NCI-H82 (cell line): ENCODE data around the gene ARCN1.

Experiments
- DNase-seq: peaks from one replicate; lab custom pipeline; 2025; lab: John Stamatoyannopoulos, UW

Gene ARCN1

DNA sequence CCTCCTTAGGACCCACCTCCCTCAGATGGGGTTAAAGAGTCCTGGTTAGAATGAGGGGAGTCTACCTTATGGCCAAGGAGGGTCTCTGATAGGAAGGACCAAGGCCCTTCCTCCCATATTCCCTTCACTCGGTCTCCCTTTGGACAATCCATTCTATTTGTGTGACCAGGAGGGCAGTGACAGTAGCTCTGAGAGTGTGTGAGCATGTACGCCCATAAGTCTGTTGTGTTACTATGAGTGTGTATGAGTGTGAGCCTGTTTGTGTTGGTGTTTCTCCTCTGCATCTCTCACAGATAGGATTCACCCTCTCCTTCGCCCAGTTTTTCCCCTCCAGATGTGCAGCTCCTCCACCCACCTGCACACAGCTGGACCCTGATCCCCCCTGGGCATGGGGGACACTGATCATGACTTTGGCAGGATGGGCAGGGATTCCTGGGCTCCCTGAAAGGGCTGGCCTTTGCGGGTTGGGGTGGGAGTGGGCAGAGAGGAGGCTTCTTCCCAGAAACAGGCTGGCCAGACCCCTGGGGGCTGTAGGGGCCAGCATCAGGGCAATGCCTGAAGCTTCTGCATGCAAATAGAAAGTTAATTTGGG, 49.7 kb downstream of the ARCN1 start:
- DNase-seq, result no peak

DNA sequence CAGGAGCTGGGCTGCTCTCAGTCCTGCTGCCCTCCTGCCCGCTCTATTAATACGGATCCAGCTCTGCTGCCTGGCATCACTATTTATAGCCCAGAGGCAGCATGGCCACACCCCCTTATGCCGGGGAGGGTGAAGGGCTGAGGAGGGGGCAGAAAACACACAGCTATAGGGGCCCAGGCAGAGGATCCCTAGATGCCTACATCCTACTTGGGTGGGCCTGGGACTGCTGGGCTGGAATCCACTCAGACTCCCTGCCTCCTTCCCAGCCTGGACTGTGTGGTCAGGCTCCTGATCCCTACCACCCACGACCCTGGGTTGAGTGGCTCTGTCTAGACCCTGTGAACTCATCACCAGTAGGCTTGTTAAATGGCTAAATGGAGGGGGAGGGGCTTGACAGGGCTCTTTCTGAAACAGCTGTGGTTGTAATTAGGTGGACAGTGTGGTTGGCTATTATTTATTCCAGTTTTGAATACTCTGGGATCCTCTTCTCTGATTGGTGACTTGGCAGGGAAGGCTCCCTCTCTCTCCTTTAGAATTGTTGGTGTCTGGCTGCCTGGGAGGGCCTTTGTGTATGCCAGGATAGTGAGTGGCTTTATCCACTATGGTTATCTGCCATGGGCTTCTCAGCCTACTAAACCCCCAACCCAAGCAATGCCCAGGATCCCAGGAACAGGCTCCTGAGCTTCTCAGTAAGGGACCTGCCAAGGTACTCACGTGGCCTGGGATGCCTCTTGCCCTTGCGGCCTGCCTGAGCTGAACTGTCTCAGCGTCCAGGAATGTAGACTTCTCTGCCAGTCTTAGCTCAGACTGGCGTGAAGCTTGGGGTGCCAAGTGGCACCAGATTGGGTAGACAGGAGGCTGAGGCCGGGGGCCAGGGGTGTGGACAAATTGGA, 50.4 kb downstream of the ARCN1 start:
- peak; percentile 90 for DNase-seq

DNA sequence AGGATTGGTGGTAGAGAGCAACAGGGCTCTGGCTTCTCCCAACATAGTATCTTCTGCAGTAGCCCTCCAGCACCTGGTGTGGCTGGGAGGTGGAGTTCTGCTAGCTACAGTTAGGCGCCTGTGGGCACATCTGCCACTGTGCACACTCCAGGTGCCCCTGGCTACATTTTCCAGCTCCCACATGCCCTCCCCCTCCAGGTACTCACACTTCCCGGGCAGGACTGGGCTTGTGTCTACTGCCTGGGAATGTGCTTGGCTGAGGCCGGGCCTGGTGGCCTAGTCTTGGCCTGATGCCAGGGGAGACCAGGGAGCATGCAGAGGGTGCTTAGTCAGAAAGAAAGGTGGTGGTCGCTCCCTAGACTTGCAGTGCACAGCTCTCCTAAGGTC, 51.1 kb downstream of the ARCN1 start:
- DNase-seq, result peak; percentile 50

DNA sequence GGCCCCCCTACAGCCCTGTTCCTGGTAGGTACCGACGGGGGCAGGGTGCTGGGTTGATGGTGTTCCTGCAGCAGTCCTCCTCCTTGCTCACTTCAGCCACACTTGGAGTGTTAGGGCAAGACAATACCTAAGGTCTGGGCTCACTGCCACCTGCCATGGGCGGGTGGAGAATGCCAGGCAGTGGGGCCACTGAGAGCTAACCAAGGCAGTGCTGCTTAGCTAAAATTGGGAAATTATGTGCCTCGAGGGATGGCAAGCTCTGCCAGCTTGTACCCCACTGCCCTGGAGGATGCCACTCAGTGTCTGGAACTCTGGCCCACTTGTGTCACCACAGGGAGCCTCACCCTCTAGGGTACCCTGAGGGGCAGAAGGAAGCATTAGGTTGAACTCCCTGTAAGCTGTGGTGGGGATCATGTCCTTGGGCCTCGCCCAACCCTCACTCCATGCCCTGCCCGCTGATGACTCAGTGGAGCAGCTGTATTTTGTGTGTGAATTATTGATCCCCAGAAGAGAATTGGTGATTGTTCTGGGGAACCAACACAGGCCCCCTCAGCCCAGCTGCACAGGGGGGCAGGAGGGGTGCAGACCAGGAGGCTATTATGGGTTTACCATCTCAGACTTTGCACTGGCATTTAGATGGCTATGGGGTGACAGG, 53.0 kb downstream of the ARCN1 start:
- DNase-seq, result no peak

DNA sequence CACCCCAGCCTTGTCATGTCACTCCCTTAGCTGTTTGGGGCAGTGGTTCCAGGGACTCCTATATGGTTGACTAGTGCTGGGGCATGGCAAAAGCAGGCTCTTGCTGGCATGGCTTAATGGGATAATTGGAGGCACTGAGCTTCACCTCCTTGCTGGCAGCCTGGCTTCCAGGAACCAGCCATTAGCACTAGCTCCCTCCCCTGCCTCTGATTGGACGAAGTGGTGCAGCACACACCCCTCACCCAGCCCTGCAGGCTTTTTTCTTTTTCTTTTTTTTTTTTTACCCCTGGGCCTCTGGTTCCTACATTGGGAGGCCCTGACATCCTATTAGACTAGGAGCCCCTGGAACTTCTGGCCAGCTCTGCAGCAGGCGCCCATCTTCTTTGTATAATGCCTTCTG, 53.8 kb downstream of the ARCN1 start:
- peak; percentile 12 for DNase-seq

DNA sequence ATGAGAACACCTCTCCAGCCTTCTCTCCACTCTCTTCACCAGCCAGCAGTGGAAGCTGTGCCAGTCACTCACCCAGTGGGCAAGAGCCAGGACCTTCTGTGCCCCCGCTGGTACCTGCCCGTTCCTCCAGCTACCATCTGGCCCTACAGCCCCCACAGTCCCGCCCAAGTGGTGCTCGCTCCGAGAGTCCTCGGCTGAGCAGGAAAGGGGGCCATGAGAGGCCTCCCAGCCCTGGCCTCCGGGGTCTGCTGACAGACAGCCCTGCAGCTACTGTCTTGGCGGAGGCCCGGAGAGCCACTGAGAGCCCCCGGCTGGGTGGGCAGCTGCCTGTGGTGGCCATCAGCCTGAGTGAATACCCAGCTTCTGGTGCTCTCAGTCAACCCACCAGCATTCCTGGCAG, 55.4 kb downstream of the ARCN1 start:
- DNase-seq, result no peak

DNA sequence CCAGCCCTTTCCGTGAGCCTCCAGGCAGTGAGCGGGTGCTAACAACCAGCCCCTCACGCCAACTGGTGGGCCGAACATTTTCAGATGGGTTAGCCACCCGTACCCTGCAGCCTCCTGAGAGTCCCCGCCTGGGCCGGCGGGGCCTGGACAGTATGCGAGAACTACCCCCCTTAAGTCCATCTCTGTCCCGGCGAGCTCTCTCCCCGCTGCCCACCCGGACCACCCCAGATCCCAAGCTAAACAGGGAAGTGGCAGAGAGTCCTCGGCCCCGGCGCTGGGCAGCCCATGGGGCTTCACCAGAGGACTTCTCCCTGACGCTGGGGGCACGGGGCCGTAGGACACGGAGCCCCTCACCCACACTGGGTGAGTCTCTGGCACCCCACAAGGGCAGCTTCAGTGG, 55.8 kb downstream of the ARCN1 start:
- no peak for DNase-seq

DNA sequence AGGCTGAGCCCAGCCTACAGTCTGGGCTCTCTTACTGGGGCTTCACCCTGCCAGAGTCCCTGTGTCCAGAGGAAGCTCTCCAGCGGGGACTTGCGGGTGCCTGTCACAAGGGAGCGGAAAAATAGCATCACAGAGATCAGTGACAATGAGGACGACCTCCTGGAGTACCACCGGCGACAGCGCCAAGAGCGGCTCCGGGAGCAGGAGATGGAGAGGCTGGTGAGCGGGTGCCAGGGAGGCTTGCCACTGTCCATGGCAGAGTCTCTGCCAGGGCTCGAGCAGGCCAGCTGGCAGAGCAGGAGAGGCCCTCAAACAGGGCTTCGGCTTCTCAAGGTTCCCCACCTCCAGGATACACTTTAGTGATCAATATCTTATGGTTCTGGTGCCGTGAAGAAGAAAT, 56.2 kb downstream of the ARCN1 start:
- DNase-seq, result no peak

DNA sequence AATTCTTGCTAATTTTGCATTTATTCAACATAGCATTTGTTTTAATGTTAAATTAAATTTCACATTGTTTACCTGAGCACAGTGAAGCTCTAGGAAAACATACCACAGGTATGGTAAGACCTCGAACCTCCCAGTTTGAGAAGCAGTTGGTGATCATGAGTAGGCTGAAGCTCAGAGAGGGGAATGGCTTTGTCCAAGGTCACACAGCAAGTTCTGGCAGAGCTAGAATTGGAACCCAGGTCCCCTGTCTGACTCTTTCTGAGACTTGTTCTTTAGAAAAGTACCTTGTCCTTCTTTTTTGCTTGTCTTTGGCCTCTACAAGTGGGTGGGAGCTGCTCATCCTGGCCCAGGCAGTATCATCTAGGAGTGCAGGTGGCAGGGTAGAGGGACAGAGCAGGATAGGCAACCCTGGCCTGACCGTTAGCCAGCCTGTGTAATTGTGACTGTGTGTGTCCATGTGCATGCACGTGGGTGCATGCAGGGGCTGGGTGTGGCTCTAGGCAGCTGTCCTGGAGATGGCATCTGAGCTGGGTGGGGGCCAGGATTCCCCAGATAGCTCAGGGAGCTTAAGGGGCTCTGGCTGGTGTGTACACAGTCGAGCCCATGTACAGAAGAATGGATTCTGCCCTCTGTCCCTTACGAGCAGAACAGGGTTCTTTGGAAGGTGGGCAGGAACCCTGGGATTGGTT, 56.8 kb downstream of the ARCN1 start:
- no peak for DNase-seq

DNA sequence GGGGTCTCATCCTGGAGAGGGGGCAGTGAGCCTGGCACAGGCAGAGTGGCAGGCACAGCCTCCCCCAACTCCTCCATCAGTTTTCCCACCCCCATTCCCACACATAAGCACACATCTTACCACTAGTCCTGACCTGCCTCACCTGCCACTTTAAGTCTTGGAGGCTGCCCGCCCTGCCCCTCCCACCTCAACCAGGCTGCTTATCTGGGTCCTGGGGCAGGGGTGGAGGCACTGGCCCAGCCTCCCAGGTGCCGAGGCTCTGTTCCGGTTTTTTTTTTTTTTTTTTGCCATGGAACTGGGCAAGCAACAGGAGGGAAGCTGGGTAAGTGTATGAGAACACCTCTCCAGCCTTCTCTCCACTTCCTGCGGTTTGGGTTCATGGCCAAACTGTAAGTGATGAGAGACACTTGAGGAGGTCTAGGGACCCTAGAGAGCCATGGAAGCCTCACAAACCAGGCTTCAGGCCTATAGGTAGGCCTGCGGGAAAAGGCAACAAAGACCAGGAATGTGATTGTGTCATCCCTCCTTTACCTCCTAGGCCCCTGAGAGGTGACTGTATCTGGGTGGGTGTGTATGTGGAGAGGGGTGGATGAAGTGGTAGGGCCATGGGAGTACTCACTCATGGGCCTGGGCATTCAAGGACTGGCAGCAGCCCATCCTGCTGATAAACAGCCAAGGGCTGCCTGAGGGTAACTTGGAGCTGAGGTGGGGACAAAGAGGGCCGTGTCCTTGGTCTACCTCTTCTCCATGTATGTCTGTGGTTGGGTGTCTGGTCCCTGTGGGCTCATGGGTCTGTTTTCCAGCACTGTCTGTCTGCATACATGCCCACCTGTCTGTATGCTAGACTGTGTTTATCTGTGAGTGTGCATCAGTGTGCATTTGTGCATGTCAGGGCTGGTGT, 57.8 kb downstream of the ARCN1 start:
- no peak for DNase-seq

DNA sequence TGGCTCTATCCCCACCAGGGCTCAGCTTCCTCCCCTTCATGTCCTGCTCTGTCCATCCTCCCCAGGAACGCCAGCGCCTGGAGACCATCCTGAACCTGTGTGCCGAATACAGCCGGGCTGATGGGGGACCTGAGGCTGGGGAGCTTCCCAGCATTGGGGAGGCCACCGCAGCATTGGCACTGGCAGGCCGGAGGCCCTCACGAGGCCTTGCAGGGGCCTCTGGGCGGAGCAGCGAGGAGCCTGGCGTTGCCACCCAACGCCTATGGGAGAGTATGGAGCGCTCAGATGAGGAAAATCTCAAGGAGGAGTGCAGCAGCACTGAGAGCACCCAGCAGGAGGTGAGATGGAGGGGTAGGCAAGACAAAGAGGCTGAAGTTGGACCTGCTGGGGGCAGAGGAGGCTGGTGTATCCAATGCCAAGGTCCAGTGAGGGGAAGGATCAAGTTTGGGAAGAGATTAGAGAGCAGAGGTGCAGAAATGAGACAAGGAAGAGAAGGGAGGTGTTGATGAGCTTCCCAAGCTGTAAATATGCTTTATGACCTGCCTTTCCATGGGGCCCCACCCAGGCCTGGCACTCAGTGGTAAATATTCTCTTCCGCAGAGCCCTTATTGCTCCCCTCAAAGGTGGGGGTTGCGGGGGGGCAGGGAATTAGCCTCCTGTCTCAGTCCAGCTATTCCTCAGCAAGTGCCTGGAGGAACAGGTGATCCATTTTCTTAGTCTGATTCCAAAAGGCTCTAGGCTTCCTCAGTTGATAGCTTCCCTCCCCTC, 59.1 kb downstream of the ARCN1 start:
- DNase-seq, result no peak

DNA sequence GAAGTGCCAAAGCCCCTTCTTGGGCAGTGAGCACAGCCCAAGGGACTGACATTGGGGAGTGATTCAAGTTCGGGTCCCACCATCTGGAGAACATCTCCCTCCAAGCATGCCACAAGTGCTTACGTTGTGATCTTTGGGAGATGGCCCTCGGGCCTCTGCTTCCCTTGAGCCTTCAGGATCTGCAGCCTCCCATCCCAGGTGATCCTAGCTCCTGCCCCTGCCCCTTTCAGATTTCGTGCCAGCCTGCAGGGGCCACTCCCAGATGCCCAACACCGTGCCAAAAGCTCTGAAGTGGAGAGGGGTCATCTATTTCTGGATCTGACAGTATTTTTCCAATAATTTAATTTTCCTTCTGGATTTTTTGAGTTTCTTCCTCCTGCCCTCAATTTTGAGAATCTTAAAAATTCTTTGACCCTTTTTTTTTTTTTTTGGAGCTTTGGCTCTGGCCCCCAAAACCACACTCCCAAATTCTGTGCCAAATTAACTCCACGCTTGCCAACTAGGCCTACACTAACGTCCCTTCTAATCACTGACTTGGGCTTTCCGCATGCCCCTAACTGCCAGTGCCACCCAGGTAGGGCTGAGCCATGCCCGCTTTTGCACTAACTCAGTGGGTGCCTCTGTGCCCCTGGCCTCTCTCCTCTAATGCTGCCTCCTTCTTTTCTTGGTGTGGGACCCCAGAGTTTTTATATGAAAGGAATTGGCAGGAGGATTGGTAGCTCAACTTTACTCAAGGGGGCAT, 60.5 kb downstream of the ARCN1 start:
- no peak for DNase-seq

DNA sequence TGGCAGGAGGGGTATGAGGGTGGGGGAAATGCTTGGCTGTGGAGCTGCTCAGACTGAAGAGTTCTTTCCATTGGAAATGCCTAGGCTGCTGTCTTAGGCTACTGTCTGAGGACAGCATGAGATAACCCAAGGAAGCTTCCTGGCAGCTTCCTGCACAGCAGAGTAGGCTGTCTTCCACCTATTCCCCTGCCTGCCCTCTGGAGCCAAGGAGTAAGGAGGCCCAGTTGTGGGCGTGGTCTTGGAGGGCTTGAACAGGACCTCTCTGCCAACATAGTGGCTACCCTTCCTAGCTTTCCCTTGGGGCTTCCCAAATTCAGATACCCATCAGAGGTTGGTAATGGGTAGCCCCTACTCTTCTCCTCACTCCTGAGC, 61.1 kb downstream of the ARCN1 start:
- no peak for DNase-seq

DNA sequence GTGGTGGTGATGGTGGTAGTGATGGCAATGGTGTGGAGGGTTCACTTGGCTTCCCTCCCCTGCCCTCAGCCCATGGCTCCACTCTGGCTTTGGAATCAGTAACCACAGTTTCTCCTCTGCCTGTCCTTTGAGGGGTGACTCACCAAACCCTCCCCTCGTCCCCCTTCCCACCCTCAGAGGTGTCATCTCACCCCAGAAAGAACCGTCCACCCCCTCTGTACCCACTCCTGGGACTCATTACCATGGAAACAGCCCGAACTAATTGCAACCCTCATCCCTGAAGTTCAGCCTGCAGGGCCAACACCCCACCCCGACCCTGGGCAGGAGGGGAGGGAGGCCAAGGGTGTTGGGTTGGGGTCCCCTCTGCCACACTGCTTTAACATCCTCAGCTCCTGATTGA, 61.8 kb downstream of the ARCN1 start:
- no peak for DNase-seq

DNA sequence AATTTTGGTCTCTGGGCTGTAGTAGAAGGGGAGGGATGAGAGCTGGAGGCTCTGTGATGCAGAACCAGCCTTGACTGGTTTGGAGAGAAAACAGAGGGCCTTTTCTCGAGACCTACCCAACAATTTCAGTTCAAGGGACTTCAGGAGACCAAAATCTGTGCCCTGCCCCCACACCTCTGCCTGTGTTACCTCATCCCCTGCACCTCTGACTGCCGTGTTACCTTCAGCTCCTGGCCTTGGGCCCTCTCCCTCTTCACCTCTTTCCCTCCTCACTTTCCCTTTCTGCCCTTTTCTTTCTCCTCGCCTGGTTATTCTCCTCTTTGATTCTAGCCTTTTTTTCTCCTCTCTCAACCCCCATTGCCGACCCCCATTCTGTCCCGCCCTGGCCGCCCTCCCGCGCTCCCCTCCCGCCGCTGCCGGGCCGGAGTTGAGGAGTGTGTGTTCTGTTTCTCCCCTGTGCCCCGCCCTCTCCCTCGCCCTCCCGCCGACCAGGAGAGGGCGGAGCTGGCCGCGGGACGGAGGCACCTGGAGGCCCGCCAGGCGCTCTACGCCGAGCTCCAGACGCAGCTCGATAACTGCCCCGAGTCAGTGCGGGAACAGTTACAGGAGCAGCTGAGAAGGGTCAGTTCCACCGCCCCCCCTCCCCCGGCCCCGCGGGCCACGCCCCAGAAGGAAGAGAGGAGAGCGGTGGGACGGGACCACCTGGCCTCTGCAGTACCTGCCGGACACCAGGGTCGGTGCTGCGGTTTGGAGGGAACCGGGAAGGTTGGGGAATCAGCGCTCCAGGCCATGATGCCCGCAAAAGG, 62.4 kb downstream of the ARCN1 start:
- peak; percentile 50 for DNase-seq

DNA sequence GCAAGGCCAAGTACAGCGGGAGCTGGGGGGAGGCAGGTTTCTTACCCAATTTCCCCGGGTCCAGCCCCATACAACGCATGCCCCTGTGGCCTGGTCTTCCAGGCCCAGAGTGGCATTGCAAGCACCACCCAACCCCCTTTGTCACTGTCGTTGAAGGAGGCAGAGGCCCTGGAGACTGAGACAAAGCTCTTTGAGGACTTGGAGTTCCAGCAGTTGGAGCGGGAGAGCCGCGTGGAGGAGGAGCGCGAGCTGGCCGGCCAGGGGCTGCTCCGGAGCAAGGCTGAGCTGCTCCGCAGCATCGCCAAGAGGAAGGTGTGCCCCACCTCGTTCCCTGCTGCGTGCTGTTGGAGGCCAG, 63.0 kb downstream of the ARCN1 start:
- DNase-seq, result peak; percentile 19

DNA sequence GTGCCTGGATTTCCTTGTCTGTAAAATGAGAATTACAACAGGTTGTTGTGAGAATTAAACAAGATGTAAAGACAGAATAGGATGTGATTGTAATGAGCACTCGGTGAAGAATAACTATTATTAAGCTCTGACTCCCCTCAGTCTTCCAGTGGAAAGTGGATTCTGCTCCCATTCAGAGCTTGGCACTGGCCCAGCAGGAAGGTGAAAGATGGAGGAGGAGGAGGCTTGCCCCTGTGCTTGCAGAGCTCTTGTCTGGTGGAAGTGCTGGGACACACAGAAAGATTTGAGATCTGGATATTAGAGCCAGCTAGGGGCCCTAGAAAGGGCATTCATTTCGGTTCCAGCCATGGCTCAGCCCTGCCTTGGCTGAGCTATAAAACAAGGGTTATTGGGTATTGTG, 63.4 kb downstream of the ARCN1 start:
- DNase-seq, result no peak

DNA sequence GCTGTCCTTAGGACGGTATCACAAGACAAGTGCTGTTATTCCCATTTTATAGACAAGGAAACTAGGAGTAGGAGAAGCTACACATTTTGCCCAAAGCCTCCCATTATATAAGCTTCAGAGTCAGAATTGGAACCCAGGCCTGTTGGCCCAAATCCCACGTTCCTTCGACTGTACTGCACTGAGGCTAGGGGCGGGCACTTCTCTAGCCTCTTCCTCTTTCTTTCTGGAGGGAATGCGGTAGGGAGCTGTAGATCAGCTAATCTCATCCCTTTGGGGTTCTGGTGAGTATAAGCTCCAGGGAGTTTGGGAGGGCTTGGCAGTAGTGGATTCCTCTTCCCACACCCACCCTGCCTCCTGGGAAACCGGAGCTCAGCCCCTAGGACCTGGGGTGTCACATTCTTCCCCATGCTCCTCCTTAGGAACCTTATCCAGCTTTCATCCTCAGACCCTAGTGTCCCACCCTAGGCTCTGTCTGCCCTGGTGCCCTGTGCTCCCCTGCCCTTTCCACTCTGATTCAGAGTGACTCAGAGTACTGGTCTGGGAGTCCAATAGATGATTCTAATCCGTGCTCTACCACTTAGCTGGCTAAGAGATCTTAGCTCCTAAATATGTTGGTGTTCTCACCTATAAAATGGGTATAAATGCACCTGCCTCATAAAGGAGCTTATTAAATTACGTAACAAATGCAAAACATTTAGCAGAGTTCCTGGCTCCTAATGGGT, 64.5 kb downstream of the ARCN1 start:
- DNase-seq, result no peak

DNA sequence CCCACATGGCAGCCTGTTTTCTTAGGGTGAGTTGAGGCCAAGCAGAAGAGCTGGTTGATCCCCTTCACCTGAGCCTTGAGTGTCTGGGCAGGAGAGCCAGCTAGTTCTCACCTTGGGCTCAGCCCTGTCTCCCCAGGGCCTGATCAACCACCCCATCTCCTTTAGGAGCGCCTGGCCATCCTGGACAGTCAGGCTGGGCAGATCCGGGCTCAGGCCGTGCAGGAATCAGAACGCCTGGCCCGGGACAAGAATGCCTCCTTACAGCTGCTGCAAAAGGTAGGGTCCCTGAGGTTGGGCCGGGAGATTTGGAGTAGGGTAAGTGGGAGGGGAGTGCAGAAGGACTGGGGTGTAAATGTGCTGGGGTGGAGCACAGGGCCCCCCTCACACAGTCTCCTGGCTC, 66.5 kb downstream of the ARCN1 start:
- DNase-seq, result no peak
